ENCODE measurements around the gene NIPAL1.

The NIPAL1 gene

GRCh38 chr4:48082956-48083355, 66.4 kb downstream of the NIPAL1 start:
- no peak for TF ChIP-seq CTCF (IDR thresholded peaks at IDR 0.05; ENCODE audit: low read depth, low read length, missing control alignments)
- in situ Hi-C loops (cut with HindIII; ENCODE audit: low sequenced_read_pairs), result no loop called here
- no peak overlapping the region for H3K4me3 ChIP-seq (ENCODE audit: low read depth, low read length)
- no peak for DNase-seq (ENCODE audit: low read depth)

GRCh38 chr4:48085821-48086589, 69.4 kb downstream of the NIPAL1 start:
- DNase-seq (ENCODE audit: low read depth), result no peak
- TF ChIP-seq CTCF (IDR thresholded peaks at IDR 0.05; ENCODE audit: low read depth, low read length, missing control alignments), result no peak
- H3K4me3 ChIP-seq (ENCODE audit: low read depth, low read length), result no peak overlapping the region
- in situ Hi-C loops (cut with HindIII; ENCODE audit: low sequenced_read_pairs), result no loop called here

All from astrocyte of the cerebellum (primary cell).